Measurements from ENCODE around the gene SEMA3F.

DNA sequence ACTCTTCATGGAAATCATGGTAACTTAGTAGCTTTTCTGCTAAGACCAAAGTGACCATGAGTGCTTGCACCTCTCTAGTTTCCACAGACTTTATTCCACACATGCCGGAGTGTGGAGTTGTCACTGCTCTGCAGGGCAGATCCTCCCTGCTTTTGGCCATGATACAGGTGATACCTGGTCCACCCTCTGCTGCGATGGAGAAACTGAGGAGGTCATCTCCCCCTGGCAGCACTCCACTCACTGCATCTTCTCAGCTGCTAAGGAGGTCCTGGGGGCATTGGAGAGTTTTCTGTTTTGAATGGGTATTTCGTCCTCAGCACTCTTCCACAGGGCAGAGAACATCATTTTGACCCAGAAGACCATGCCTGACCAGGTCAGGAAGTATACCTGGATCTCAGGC, 35.3 kb upstream of the SEMA3F start:
- TF ChIP-seq CTCF (IDR thresholded peaks at IDR 0.05): no peak
- TF ChIP-seq POLR2AphosphoS5 (IDR thresholded peaks at IDR 0.05): peak in 1 of 2 donors; percentile 2
- TF ChIP-seq EP300 (IDR thresholded peaks at IDR 0.05): no peak
